Thyroid gland (tissue), 4 donors: ENCODE results near the gene BEAN1. TPM values are rescaled to one million over a fixed set of nuclear protein-coding genes. Genes with fewer than 3 reads are reported as not detected.
"Not testable (repeated sequence)": the region's sequence is repeated elsewhere in the genome, so short reads cannot be mapped to it uniquely, and the experiment has no call there.

ENCODE experiments used
- DNase-seq, 2 donors: peaks; one replicate each; pipeline ENCODE4 v3.0.0-alpha.2; 2019
- H3K27ac ChIP-seq, 3 donors: fragments of 200-600 bp; sonication (generic); 1 replicate in 2 of 3; 2 replicates in 1 of 3; pipeline ENCODE4 v1.5.1; 2016 to 2019; ENCODE audit warnings: mild to moderate bottlenecking in 1 of 3, moderate library complexity in 1 of 3
- H3K27me3 ChIP-seq: fragments of 200-600 bp; sonication (generic); one replicate; pipeline ENCODE4 v1.5.1; 2019
- H3K36me3 ChIP-seq, 2 donors: fragments of 200-600 bp; sonication (generic); one replicate each; pipeline ENCODE4 v1.5.1; 2016 to 2019
- H3K4me1 ChIP-seq, 2 donors: fragments of 200-600 bp; sonication (generic); one replicate each; pipeline ENCODE4 v1.5.1; 2017 to 2019
- H3K4me3 ChIP-seq, 3 donors: fragments of 200-600 bp; sonication (generic); replicated peaks in 1 of 3; 1 replicate in 2 of 3; 2 replicates in 1 of 3; pipeline ENCODE4 v1.5.1; 2016; ENCODE audit warnings: mild to moderate bottlenecking in 1 of 3
- H3K9me3 ChIP-seq: fragments of 200-600 bp; sonication (generic); one replicate; pipeline ENCODE4 v1.5.1; 2017
- CTCF ChIP-seq, 6 experiments: fragments of 200-600 bp in 3 of 6; fragments of 450-650 bp in 3 of 6; sonication (generic) in 3 of 6; IDR thresholded peaks; one replicate each; pipeline ENCODE4 v1.5.1; 2016 to 2019; ENCODE audit warnings: antibody characterized with exemption in 6 of 6, mild to moderate bottlenecking in 2 of 6, inconsistent platforms in 1 of 6, moderate library complexity in 1 of 6
- POLR2A ChIP-seq, 2 donors: fragments of 450-650 bp; IDR thresholded peaks; one replicate each; pipeline ENCODE4 v1.6.1; 2017; ENCODE audit warnings: antibody characterized with exemption in 2 of 2, mild to moderate bottlenecking in 2 of 2, moderate library complexity in 1 of 2
- WGBS, 2 donors: methylation state at CpG; one replicate each; pipeline ENCODE4 v1.1.5; 2017; 5-methylcytosine and 5-hydroxymethylcytosine counted together
- intact Hi-C: fragments of 100-400 bp; cut with DNase I; formaldehyde crosslinking; loops from one replicate; pipeline ENCODE4 v1.15.1; 2023
- total RNA-seq, 4 donors: library from RNA; depleted of rRNA; stranded (reverse); fragments of >200 nt; gene quantifications; one replicate each; pipeline ENCODE4 v1.2.3, GENCODE V29; 2016

BEAN1 gene
- total RNA-seq, 4 donors from 2014 or later, result 0.38 to 0.54 TPM; not detected in 2

- H3K36me3 ChIP-seq, result no peaks in the 10 kb centered on the region
- no peaks in the 10 kb centered on the region for H3K9me3 ChIP-seq
- no peak for TF ChIP-seq CTCF (IDR thresholded peaks at IDR 0.05)
- TF ChIP-seq POLR2A (IDR thresholded peaks at IDR 0.05), result no peak
- H3K4me1 ChIP-seq, result no peaks in the 10 kb centered on the region
- intact Hi-C loops, result no loop called here
- H3K27me3 ChIP-seq, result no peaks in the 10 kb centered on the region
- H3K4me3 ChIP-seq, result no peak overlapping the region
- no peak for DNase-seq
- no peak overlapping the region for H3K27ac ChIP-seq
These were observed 20.4 kb downstream of the BEAN1 start for GRCh38 chr16:66447491-66447890.

- Histone ChIP-seq H3K27ac (no peak overlapping the region), H3K4me3 (no peak overlapping the region), H3K4me1 (no peaks in the 10 kb centered on the region), H3K9me3 (no peaks in the 10 kb centered on the region), H3K36me3 (no peaks in the 10 kb centered on the region), H3K27me3 (no peaks in the 10 kb centered on the region)
- DNase-seq, result no peak
- WGBS, 2 donors, result 78 to 87% methylated on average over 3 of the region's 3 CpGs
- intact Hi-C loops, result no loop called here
- no peak for TF ChIP-seq CTCF (IDR thresholded peaks at IDR 0.05)
These were observed 24.5 kb downstream of the BEAN1 start for GRCh38 chr16:66451548-66451947.

GRCh38 chr16:66453230-66453629 lies 26.1 kb downstream of the BEAN1 start:
- H3K27ac ChIP-seq, H3K4me1 ChIP-seq, H3K27me3 ChIP-seq, intact Hi-C loops, H3K36me3 ChIP-seq, H3K9me3 ChIP-seq, H3K4me3 ChIP-seq, DNase-seq: not testable (repeated sequence)
- 83 to 94% methylated on average over 1 of the region's 1 CpG for WGBS, 2 donors

GRCh38 chr16:66454751-66455150 lies 27.7 kb downstream of the BEAN1 start:
- H3K27me3 ChIP-seq, result no peaks in the 10 kb centered on the region
- 56 to 84% methylated on average over 1 of the region's 1 CpG for WGBS, 2 donors

GRCh38 chr16:66455970-66456369 lies 28.9 kb downstream of the BEAN1 start:
- 92 to 100% methylated on average over 1 of the region's 1 CpG for WGBS, 2 donors
- intact Hi-C loops, result no loop called here
- no peaks in the 10 kb centered on the region for H3K27me3 ChIP-seq

More at GRCh38 chr16:66454751-66455150, 27.7 kb downstream of the BEAN1 start:
- Histone ChIP-seq H3K4me3 (no peak overlapping the region), H3K9me3 (no peaks in the 10 kb centered on the region), H3K36me3 (no peaks in the 10 kb centered on the region), H3K4me1 (no peaks in the 10 kb centered on the region), H3K27ac (no peak overlapping the region)
- TF ChIP-seq CTCF (IDR thresholded peaks at IDR 0.05), result no peak
- TF ChIP-seq POLR2A (IDR thresholded peaks at IDR 0.05), result no peak
- intact Hi-C loops, result no loop called here
- DNase-seq, result no peak

More at GRCh38 chr16:66455970-66456369, 28.9 kb downstream of the BEAN1 start:
- no peak for TF ChIP-seq POLR2A (IDR thresholded peaks at IDR 0.05)
- TF ChIP-seq CTCF (IDR thresholded peaks at IDR 0.05), result no peak
- DNase-seq, result no peak
- H3K4me1 ChIP-seq, result no peaks in the 10 kb centered on the region
- H3K27ac ChIP-seq, result no peak overlapping the region
- no peaks in the 10 kb centered on the region for H3K36me3 ChIP-seq
- no peaks in the 10 kb centered on the region for H3K9me3 ChIP-seq
- H3K4me3 ChIP-seq, result no peak overlapping the region
